Stimulated activated CD4-positive, alpha-beta T cell treated with anti-CD3 and anti-CD28 coated beads, Interleukin-4, amount 100 ng/mL, for 48 hours (primary cell): ENCODE results near the gene RRP9.

Experiments
- DNase-seq, 2 donors: peaks; one replicate each; pipeline ENCODE4 v3.0.0-alpha.2; 2020; ENCODE audit warnings: low read depth in 2 of 2

The RRP9 gene

DNA sequence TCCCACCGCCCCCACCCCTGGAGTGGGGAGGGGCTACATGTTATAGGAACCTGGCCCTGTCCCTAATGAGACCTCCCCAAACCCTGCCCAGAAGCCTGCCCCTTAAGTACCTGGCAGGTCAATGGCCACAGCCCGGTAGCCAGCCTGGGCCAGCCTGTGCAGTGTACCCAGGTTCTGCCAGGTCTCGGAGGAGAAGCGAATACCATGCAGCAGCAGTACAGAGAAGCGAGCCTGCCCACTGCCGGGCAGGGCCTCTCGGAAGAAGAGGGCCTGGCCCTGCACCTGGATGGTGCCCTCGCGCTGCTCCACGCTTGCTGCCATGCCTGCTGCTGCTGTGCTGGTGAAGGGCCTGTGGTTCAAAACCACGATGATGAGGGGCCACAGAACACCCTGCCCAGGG lies 29.6 kb upstream of the RRP9 start:
- DNase-seq, result no peak

DNA sequence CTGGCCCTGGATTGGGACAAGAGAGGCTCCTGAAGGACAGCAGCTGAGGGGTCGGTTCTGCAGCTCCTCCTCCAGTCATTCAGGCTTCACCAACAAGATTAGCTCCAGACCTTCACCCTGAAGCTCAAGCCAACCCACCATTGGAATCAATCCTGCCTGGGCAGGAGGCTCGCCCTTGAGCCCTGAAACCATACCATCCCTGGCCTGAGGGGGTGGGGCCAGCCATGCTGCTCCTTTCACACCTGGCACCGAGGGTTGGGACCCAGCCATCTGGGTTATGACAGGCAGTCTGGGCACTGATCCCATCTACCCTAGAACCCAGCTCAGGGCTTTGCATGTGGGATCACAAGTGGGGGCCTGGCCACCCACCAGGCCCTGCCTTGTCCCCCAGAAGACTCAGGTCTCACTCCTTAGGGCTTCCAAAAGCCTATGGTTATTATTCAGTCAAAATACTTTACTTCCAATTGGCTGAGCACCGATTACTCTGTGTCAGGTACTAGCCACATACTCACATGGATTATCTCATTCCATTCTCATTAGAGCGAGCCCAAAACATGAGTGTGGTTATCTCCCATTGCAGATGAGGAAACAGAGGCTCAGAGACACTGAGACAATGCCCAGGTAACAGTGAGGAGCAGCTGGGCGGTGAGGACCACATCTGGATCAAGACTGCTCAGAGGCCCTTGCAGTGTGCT lies 29.0 kb upstream of the RRP9 start:
- DNase-seq, result no peak

DNA sequence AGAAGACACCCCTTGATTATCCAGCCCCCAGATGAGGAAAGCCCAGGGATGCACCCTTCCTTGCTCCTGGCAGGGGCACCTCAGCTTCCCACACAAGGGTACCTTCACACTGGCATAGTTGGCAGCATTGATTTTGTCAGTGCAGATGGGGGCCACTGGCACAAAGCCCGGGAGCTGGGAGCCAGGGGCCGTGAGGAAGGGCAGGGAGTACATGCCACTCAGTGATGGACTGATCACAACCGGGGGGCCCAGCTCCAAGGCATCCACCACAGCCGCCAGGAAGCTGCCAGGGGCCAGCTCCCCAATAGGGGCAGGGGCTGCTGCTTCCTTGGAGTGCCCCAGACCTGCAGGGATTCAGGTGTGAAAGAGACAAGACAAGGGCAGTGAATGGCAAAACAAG lies 28.1 kb upstream of the RRP9 start:
- DNase-seq, result no peak

DNA sequence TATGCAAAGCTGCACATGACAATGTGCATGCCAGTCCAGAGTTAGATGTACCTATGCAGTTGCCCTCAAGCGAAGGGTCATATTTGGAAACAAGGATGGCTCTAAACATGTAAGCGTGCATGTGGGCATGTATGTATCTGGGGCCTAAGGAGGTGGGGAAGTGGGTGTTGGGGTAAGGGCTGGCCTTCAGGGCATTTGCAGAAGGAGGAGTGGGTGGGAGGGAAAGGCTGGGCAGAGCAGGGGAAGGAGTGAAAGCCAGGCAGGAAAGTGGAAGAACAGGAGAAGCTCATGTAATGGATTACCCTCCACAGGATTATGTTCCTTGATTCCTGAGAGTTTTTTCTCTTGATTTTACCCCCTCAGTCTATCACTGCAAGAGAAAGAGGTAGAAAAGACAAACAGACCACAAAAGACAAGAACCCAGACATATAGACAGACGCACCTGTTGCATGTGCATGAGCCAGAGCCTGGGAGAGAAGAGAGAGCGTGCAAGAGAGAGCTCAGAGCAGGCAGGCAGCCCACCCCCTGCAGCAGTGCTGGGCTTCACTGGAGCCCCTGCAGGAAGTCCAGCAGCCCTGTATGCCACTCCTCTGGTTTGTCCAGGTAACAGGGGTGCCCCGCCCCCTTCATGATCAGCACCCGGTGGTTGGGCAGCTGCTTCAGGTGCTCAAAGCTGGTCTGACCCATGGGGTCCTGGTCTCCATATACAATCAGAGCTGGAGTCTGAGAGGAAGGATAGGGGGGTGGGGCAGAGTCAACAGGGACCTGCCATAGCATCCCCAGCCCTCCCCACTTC lies 27.4 kb upstream of the RRP9 start:
- no peak for DNase-seq

DNA sequence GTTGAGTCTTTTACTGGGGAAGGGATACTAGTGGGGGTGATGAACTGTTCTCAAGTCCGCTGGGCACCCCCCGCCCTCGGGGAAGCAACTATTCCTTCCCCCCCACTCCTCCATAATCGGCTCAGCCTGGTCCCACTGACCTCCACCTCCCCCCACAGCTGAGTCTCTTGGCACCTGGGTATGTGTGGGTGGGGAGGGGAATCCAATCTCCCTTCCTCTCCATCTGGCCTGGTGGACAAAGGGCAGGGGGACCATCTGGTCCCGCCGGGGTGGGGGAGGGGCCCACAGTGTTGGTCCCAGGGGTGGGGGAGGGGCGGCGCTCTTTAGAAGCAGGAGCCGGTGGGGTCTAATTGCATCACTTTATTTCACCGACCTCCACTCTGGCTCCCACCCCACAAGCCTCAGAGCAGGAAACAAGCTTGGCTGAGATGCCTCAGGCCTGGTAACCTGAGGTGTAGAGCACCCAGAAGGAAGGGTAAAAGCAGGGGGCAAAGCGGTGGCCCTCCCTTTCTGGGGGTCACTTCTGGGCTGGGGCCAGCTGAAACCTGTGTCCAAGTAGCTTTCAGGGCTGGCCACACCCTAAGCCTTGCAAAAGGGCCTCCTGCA lies 26.6 kb upstream of the RRP9 start:
- DNase-seq, result no peak

DNA sequence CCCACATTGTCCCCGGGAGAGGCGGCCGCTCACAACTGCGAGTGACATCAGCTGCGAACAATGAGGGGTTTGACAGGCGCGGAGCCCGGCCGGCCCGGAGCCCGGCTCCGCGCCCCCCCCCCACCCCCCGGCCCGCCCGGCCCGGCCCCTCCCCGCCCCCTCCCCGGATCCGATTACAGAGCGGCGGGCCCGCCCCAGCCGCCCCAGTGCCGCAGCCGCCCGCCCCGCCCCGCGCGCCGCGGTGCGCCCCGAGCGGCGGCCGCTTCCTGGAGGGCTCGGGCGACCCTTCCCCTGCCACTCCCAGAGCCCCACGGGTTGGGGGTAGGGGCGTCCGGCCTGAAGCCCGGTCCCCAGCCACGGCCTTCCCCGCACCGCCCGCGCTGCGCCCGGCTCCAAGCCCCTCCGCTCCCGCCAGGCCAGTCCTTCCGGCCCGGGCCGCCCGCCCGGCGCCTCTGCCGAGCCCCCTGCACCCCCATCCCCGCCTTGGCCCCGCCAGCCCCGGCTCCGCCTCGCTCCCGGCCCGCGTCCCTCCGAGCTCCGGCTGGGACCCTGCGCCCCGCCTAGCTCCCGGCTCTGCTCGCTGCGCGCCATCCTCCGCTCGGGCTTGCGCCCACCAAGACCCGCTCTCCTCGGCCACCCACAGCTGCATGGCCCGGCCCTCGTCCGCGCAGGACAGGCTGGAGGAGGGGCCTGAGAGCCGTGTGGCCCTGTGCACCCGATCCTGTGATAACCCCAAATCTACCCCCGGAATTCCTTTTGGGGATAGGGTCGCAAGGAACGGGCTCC lies 25.9 kb upstream of the RRP9 start, which contains the start of gene PCBP4:
PCBP4 (minus strand) TSS at position 71 of the 786 bp plus-strand sequence. CDS start 6,214 bp downstream, outside the sequence.
- no peak for DNase-seq

DNA sequence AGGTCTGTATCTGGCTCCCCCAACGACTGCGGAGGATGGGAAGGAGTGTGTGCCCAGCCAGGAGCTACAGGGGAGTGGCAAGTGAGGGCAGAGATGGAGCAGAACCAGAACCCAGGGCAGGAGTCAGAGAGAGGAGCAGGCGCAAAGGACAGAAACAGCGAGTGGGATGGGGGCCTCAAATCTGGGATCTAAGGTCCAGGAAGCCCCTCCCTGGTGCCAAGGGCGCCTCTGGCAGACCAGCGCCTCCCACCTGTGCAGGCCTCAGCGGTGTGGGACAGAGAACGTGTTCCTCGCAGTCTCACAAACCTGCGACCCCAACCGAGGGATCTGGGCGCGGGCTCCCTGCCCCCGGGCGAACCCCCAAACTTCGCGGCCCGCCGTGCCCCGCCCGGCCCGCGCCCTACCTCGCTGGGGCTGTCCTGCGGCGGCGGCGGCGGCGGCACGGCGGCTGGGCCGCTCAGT lies 25.2 kb upstream of the RRP9 start:
- no peak for DNase-seq

DNA sequence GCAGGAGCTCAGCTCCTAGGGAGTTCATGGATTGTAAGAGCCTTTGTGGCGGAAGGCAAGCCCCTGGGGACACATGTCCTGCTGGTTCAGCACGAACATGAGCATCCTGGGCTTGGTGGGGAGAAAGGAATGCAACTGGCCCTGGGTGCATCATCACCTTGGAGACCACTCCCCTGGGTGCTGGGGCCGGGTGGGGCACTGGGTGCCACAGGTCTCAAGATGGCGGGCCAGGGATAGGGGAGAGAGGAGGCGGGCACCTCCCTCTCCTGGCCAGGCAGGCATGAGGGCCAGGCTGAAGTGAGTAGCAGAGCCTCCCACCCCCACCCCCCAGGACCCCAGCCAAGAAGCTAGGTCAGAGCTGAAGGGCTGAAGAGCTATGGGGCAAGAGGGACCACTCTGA lies 24.8 kb upstream of the RRP9 start:
- no peak for DNase-seq

DNA sequence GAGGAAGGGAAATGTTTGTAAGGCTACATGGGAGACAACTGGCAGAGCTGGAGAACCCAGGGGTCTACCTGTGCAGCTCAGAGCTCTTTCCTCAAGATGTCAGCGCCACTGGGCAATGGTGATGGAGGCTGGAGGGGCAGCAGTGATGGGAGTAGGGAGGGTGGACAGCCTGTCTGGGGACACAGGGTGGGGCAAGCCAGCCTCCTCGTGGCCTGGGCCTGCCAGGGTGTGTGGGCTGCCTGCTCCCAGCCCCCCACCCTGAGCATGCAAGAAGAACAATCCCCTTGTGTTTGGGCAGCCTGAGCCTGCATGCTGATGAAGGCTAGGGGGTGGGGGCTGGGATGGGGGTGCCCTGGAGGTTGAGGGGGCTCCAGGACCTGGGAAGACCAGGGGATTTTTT lies 24.3 kb upstream of the RRP9 start:
- no peak for DNase-seq

DNA sequence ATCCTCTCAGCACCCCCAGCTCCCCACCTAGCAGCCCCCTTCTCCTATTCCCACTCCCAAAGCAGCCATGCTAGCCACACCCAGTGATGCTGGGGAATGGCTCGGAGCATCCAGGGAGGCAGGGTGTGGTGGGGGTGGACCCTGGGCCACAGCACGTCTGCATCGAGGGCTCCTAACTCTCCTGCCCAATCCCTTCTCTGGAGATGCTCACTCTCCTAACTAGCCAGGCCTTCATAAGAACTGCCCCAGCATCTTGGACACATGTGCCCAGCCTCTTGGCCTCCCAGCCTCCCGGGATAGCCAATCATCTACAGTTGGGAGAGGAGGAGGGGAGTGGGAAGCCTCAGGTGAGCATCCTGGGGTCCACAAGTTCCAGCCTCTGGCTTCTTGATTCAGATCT lies 22.8 kb upstream of the RRP9 start:
- no peak for DNase-seq

DNA sequence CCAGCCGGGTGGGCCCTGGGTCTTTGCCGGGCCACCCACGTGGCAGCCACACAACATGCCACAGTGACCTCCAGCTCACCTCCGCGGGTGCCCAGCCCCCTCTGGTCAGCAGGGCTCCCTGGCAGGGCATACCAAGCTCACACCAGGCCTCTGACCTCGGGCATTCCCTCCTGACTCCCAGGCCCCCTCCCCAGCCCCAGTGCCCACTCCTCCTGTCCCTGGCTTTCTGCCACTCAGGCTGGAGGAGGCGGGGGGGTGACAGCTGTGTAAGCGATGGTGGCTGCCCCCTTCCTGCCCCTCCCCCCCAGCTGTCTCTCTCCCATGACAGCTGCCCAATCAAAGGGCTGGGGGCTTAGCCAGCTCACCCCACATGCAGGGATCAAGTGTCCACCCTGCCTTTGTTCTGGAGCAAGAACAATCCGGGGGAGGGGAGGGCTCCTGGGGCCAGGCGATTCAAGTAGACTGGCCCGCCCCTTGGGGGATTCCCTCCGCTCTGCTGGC lies 22.3 kb upstream of the RRP9 start:
- DNase-seq, result no peak

DNA sequence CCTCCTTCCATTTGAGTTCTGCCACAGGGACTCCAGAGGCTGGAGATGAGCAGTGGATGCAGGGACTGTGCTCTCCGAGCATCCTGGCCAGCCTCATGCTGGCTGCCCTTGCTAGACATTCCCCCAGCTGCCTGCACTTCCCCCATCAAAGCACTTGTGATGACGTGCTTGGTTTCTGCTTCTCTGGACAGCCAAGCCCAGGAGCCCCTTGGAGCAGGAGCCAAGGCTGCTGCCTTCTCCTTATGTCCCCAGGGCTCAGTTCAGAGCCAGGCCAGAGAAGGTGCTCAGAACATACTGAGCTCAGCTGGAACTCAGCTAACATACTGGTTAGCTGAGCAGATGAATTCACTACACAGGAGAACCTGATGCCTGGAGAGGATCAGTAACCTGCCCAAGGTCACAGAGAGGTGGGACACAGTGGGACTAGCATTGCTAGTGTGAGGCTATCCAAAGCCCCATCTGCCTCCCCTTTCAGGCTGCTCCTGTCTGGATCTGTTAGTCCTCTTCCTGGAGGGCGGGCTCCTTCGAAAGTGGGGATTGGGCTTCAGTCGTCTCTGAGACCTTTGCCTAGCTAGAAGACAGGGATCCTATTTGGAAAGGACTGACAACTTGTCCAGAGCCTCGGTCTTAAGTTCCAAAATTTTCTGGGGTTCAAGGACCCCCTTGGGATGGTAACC lies 21.3 kb upstream of the RRP9 start:
- DNase-seq, result no peak

DNA sequence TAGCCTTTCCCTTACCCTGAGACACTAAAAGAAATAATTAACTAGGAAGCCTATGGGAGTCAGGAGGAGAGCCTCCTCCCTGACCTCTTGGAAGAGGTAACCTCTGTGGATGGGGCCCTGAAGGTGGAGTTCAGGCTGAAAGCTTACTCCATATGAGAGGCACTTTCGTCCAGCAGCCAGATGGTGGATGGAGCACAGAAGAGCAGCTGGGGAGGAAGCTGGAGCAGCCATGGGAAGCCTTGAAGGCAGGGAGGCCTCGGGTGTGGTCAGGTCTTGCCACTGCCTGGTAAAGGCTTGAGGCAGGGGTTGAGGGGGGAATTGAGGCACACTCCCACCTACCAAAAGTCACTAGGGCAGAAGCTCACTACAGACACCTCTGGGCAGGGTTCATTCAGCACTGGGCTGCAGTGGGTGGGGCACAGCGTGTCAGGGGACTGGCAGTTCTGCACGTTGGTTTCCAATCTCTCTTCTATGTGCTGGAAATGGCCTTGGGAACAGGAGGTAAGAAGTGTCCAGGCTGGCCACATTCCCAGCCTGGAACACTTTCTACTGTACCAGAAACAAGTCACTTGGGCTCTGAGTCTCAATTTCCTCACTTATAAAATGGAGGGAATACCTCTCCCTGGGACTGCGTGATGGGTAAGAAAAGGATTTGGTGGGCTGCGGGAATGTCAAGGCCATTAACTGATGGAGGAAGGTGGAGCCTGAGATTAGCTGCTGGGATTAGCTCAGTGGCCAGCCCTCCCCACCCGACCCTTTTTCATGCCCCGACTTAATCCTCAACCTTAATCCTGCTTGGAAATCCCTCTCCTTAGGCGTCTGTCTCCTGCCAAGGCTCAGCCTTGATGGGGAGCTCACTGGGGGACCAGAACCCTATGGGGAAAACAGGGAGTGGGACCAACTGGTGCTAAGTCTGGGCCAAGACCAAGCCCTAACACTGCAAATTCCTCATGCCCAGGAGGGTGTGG lies 20.2 kb upstream of the RRP9 start:
- DNase-seq, result no peak

DNA sequence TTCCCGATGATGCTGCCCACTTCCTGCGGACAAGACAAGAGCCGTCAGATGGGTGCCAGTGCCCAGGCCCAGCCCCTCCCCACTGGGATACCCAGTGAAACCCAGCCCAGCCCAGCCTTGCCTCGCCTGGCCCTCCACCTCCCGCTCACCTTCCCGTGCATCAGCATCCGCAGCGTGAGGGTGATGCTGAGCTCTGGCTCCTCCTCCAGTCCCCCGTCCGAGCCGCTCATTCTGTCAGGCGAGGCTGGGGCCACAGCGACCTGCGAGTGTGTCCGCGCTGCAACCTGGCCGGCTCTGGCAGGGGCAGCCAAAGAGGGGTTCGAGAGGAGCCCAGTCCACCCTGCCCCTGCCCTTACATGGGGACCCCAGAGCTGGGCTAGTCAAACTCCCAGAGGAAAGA lies 19.3 kb upstream of the RRP9 start:
- DNase-seq, result no peak

DNA sequence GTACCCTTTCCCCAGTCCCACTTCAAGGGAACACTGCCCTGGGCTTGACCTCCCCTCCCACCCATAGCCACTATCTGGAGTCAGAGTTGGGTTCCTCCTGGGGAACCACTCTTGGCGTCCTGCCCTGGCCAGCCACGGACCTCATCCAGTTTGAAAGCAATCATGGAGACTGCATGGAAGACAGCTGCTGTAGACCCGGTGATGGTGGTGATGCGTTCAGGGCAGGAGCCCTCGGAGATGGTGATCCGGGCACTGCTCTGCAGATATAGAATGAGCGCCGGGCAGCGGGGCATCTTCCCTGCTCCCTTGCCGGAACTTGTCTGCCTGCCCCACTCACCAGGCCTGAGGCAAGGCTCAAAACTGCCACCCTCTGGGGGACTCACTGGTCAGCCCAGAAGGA lies 18.7 kb upstream of the RRP9 start:
- no peak for DNase-seq

DNA sequence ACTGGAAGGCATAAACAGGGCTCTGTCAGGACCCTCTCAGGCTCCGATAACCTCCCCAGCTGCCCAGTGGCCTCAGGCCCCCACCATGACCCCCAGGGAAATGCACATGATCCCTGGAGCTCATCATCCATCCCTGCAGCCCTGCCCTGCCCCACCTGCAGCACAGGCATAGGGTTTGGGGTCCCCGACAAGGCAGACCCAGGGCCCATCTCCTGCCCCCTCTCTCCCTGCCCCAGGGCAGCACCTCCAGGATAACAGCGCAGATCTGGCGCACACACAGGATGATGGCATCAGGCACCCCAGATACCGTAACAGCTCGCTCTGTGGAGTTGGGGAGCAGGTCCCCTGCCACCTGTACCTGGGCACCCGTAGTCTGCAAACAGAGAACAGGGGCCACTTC lies 17.9 kb upstream of the RRP9 start:
- DNase-seq, result no peak

DNA sequence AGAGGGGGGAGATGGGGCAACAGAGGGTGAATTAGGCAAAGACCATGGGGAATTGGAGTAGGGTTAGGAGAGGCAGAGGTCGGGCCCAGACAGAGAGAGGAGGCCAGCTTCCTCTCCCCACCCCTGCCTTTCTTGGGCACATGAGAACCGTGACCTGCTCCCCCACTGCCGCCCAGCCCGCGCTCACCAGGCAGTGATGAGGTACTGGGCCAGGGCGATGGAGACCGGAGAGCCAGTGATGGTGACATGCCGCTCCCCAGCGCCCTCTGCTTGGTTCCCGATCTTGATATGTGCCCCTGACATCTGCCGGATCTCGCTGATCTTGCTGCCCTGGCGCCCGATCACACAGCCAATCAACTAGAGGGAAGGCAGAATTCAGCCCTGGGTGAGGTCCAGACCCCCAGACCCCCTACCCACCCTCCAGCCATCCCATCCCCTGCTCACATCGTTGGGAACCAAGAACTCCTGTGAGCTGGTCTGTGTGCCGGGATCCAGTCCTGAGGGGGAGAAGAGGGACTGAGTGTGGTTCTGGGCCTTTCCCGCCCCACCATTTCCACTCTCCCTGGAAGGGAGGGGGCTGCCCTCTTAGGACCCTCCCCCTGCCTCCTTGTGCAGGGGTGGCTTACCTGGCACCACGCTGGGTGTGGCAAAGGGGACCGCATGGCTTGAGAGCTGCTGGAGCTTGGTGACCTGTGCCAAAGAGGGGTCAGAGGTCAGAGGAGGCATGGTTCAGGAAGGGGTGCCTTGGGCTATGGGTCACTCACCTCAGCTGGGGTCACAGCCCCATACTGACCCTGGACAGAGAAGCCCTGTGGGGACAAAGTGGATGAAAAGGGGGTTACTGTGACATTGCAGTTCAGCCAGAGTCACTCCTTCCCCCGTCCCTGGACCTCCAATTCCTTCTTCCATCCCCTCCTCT lies 17.2 kb upstream of the RRP9 start:
- DNase-seq, result no peak

DNA sequence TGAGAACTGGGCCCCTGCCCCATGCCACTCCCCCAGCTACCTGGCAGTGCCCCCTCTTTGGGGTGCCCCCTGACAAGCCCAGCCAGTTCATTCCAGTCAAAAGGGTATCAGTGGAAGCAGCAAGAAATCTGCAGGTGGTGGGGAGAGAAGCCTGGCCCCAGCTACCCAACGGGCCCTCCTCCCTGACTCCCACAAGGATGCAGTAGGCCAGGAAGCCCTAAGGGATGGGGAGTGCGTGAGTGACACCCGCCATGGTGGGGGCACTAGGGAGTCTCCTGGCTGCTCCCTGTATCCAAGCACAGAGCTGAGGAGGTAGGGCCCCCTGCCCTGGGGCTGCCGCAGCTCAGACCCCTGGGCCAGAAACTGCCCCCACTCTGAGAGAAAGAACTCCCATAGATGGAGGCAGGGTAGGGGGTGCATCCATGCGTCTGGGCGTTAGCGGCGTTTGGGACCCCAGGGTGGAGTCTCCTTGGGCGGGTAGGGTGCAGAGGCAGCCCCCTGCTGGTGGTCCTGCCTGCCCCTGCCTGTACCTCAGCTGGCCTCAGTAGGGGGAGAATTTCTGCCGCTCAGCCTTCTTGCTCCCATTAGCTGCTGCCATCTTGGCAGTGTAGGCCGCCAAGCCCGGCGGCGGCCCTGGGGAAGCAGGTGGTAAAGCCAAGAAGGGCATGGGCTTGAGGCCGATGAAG lies 16.0 kb upstream of the RRP9 start:
- DNase-seq, result no peak
